ENCODE data around the gene PYHIN1.

- TF ChIP-seq CTCF (conservative IDR thresholded peaks at IDR 0.05; ENCODE audit: low read depth, low read length), result no peak
- TF ChIP-seq EZH2phosphoT487 (IDR thresholded peaks at IDR 0.05; ENCODE audit: borderline replicate concordance, low read length), result no peak
Measured at GRCh38 chr1:158898722-158899121, 32.6 kb upstream of the PYHIN1 start.

Data from PC-3 (cell line).